ENCODE data around the gene TSHZ2.
A peak's percentile ranks its signal among the peaks of the same experiment; 100 is the strongest.

Gene TSHZ2

GRCh38 chr20:53165452-53165851 lies 193.3 kb downstream of the TSHZ2 start:
- DNase-seq (ENCODE audit: low spot score) = no peak

- no peak for DNase-seq (ENCODE audit: low spot score)
Measured at GRCh38 chr20:53168491-53168890, 196.3 kb downstream of the TSHZ2 start.

GRCh38 chr20:53170196-53170595 lies 198.0 kb downstream of the TSHZ2 start:
- DNase-seq (ENCODE audit: low spot score) = no peak

- no peak for DNase-seq (ENCODE audit: low spot score)
Measured at GRCh38 chr20:53171065-53171464, 198.9 kb downstream of the TSHZ2 start.

- DNase-seq (ENCODE audit: low spot score) = no peak
Measured at GRCh38 chr20:53174454-53174853, 202.3 kb downstream of the TSHZ2 start.

GRCh38 chr20:53175135-53175780 lies 203.1 kb downstream of the TSHZ2 start:
- DNase-seq (ENCODE audit: low spot score) = no peak

GRCh38 chr20:53176134-53176533 lies 204.0 kb downstream of the TSHZ2 start:
- DNase-seq (ENCODE audit: low spot score) = no peak

- DNase-seq (ENCODE audit: low spot score) = no peak
Measured at GRCh38 chr20:53177687-53178086, 205.5 kb downstream of the TSHZ2 start.

- DNase-seq (ENCODE audit: low spot score) = no peak
Measured at GRCh38 chr20:53179749-53180148, 207.6 kb downstream of the TSHZ2 start.

GRCh38 chr20:53180928-53181362 lies 208.8 kb downstream of the TSHZ2 start:
- DNase-seq (ENCODE audit: low spot score) = no peak

GRCh38 chr20:53181866-53182376 lies 209.8 kb downstream of the TSHZ2 start:
- no peak for DNase-seq (ENCODE audit: low spot score)

GRCh38 chr20:53183181-53183580 lies 211.0 kb downstream of the TSHZ2 start:
- DNase-seq (ENCODE audit: low spot score) = no peak

GRCh38 chr20:53186635-53187034 lies 214.5 kb downstream of the TSHZ2 start:
- DNase-seq (ENCODE audit: low spot score) = no peak

- DNase-seq (ENCODE audit: low spot score) = no peak
Measured at GRCh38 chr20:53187392-53188068, 215.4 kb downstream of the TSHZ2 start.

GRCh38 chr20:53190225-53190624 lies 218.1 kb downstream of the TSHZ2 start:
- DNase-seq (ENCODE audit: low spot score) = no peak

GRCh38 chr20:53191957-53192356 lies 219.8 kb downstream of the TSHZ2 start:
- DNase-seq (ENCODE audit: low spot score) = no peak

- DNase-seq (ENCODE audit: low spot score) = no peak
Measured at GRCh38 chr20:53194306-53195290, 222.4 kb downstream of the TSHZ2 start.

- DNase-seq (ENCODE audit: low spot score) = no peak
Measured at GRCh38 chr20:53195876-53196610, 223.9 kb downstream of the TSHZ2 start.

GRCh38 chr20:53201588-53201987 lies 229.4 kb downstream of the TSHZ2 start:
- no peak for DNase-seq (ENCODE audit: low spot score)

GRCh38 chr20:53202777-53203176 lies 230.6 kb downstream of the TSHZ2 start:
- DNase-seq (ENCODE audit: low spot score) = peak; percentile 29

GRCh38 chr20:53205046-53205445 lies 232.9 kb downstream of the TSHZ2 start:
- DNase-seq (ENCODE audit: low spot score) = no peak

Data from activated CD4-positive, alpha-beta T cell treated with anti-CD3 and anti-CD28 coated beads, Interleukin-2, Interleukin-4, amounts not matched to agents 100 ng/mL and 50 ng/mL, durations not matched to agents 16 hours and 8 hours (primary cell).